Prostate gland (tissue), 2 donors: ENCODE measurements around the gene ABCA2.

Experiments
- CTCF ChIP-seq, 4 experiments: fragments of 200-600 bp in 2 of 4; fragments of 450-650 bp in 2 of 4; sonication (generic) in 2 of 4; IDR thresholded peaks; 1 replicate in 3 of 4; 2 replicates in 1 of 4; pipeline ENCODE4 v1.5.1; 2016 to 2019; ENCODE audit warnings: antibody characterized with exemption in 4 of 4, mild to moderate bottlenecking in 2 of 4, moderate library complexity in 2 of 4
- POLR2A ChIP-seq: fragments of 450-650 bp; IDR thresholded peaks from one replicate; pipeline ENCODE4 v1.6.1; 2016; ENCODE audit warnings: antibody characterized with exemption, mild to moderate bottlenecking
- POLR2AphosphoS5 ChIP-seq: sonication (generic); formaldehyde crosslinking; IDR thresholded peaks from one replicate; pipeline ENCODE4 v1.6.1; 2017; ENCODE audit warnings: antibody characterized with exemption

- no peak for TF ChIP-seq CTCF (IDR thresholded peaks at IDR 0.05)
- TF ChIP-seq POLR2A, result no peak
- TF ChIP-seq POLR2AphosphoS5, result no peak
These were observed 20.8 kb downstream of the ABCA2 start for GRCh38 chr9:137007108-137007815.
